HG03095 (cell line): ENCODE data around the gene IFIT3.

Source experiments
- ATAC-seq: cut with Tn5 transposase; IDR thresholded peaks from one replicate; pipeline ENCODE4 v1.9.1; 2021; ENCODE audit warnings: moderate library complexity; ENCODE audit not compliant: unreplicated experiment

Gene IFIT3

GRCh38 chr10:89384474-89385340 lies 56.9 kb downstream of the IFIT3 start:
- ATAC-seq = no peak

- ATAC-seq = no peak
Observed at GRCh38 chr10:89388806-89389205, 61.0 kb downstream of the IFIT3 start.

- no peak for ATAC-seq
Observed at GRCh38 chr10:89389254-89389653, 61.5 kb downstream of the IFIT3 start.
